SHP77 (cell line): ENCODE results near the gene MORF4L1.
"Not testable (repeated sequence)": the region's sequence is repeated elsewhere in the genome, so short reads cannot be mapped to it uniquely, and the experiment has no call there.

Source experiments
- DNase-seq, 2 experiments: peaks; one replicate each; lab custom pipeline; 2025; lab: John Stamatoyannopoulos, UW

MORF4L1 gene

DNA sequence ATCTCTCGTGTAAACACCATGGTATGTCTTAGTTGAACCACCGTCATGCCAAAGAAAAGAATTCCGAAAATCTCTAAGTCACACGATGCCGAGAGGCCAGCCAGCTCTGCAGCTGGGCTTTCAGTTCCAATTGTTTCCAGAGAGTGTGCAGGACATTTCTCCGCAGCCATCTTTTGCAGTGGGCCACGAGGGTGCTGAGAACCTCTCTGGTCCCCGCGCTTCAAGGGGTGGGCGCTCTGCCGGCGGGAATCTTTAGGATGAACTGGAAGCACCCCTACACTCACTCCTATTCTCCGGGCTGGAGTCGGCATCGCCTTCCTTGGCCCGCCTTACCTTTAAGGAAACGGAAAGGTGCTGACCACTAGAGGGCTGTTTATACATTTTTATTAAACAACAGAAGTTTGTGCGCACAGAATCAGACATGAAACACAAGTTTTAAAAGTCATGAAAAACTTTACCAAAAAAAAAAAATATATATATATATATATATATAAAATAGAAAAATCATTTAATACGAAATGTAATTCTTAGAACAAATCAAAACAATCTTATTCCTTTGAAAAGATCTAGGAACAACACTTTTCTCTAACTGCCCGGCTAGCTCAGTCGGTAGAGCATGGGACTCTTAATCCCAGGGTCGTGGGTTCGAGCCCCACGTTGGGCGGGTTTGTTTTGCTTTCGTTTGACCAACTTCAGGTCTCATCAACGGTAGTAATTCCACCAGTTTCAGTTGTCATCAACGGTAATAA lies 12.5 kb upstream of the MORF4L1 start:
- DNase-seq: peak; percentile 82 to 91

DNA sequence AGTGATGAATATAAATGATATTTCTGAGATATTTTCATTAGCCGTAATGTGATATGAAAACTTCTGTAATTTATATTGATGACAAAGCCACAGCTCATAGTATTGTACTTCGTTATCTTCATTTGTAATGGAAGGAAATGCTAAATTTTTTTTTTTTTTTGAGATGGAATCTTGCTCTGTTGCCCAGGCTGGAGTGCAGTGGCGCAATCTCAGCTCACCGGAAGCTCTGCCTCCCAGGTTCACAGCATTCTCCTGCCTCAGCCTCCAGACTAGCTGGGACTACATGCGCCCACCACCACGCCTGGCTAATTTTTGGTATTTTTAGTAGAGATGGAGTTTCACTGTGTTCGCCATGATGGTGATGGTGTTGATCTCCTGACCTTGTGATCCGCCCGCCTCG lies 7.1 kb upstream of the MORF4L1 start:
- not testable (repeated sequence) for DNase-seq

DNA sequence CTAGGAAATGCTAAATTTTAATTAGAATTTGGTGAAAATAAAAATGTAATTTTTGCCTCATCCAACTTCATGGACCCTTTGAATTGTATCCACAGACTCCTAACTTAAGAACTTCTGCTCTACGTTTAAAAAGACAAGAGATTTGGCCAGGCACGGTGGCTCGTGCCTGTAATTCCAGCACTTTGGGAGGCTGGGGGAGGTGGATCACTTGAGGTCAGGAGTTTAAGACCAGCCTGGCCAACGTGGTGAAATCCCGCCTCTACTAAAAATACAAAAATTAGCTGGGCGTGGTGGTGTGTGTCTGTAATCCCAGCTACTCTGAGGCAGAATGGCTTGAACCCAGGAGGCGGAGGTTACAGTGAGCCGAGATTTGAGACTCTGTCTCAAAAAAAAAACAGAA lies 6.7 kb upstream of the MORF4L1 start:
- not testable (repeated sequence) for DNase-seq

- no peak for DNase-seq
These were observed 5.9 kb upstream of the MORF4L1 start for GRCh38 chr15:78866803-78867202.

DNA sequence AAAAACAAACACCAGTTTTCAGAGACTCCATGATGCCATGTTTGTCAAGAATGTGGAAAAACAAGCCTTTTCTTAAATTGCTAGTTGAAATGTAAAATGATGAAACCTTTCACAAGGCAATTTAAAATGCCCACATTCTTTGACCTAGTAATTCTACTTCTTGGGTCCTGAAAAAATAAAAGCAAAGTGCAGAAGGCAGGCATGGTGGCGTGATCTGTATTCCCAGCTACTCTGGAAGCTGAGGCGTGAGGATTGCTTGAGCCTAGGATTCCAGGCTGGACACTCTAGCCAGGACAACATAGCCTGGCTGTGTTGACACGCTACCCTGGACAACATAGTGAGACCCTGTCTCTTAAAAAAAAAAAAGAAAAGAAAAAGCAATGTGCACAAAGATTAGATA lies 4.3 kb upstream of the MORF4L1 start:
- DNase-seq: no peak

DNA sequence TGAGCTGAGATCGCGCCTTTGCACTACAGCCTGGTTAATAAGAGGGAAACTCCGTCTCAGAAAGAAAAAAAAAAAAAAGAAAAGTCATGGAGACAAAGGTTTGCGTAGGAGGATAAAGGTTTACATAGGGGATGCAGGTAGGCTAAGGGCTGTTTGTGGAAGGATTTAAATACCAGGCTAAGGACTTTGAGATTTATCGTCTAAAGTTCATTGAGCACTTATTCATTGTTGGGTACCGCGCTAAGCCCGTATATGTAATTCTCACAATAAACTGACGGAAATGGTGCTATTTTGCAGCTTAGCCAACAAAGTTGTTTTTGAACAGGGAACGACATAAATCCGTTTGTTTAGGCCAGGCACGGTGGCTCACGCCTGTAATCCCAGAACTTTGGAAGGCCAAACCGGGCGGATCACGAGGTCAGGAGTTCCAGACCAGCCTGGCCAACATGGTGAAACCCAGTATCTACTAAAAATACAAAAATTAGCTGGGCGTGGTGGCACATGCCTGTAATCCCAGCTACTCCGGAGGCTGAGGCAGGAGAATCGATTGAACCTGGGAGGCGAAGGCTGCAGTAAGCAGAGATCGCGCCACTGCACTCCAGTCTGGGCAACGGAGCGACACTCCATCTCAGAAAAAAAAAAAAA lies 1.1 kb upstream of the MORF4L1 start:
- not testable (repeated sequence) for DNase-seq

DNA sequence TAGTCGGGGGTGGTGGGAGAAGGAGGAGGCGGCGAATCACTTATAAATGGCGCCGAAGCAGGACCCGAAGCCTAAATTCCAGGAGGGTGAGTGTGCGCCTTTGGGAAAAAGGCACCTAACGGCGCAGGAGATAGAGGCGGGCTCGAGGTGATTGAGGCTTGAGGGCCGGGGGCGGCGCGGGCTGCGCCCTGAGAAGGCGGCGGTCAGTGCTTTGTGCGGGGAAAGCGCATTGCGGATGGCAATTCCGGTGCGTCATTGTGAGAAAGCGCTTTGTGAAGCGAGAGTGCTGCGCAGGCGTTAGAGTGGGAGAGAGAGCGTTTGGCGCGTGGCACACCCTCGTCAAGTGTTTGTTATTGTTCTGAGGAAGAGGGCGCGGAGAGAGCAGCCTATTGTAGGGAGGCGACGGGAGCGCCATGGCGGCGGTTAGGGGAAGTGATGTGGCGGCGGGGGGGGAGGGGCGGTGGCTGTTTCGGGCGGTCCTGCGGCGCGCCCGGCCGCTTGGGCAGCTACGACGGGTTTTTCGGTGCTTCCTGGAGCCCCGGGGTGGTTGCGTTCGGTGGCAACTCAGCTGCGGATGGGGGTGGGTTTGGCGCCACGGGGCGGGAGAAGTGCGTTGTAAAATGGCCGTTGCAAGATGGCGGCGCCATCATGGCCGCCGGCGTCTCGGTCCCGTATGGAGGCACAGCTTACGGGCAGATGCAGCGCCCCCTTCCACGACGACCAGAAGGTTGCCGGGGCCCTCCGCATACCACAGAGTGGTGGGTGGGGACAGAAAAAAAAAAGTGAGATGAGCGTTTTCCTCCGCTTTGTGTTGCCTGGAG lies 492 bp downstream of the MORF4L1 start:
- peak; percentile 61 to 81 for DNase-seq

- DNase-seq: peak in 1 of 2 experiments; percentile 0
These were observed 1.4 kb downstream of the MORF4L1 start for GRCh38 chr15:78873793-78874765.

- DNase-seq: no peak
These were observed 2.6 kb downstream of the MORF4L1 start for GRCh38 chr15:78875107-78875914.

GRCh38 chr15:78876954-78877353 lies 4.3 kb downstream of the MORF4L1 start:
- DNase-seq: not testable (repeated sequence)

DNA sequence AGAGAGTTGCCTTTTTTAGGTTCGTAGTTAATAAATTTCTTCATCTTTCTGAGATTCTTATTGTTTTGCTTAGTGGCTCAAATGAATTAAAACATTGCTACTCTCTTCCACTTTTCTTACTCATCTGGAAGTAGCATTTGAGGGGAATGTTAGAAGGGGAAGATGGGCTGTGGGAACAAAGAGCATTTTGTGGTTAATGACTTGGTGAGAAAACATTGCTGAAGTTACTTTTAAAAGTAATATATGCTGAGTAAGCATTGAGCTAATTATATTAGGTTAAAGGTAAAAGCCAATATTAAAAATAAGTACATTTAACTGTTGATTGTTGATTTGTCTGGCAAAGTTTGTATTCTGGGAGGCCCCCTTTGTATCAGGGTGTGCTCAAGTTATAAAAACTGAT lies 5.7 kb downstream of the MORF4L1 start:
- DNase-seq: no peak

DNA sequence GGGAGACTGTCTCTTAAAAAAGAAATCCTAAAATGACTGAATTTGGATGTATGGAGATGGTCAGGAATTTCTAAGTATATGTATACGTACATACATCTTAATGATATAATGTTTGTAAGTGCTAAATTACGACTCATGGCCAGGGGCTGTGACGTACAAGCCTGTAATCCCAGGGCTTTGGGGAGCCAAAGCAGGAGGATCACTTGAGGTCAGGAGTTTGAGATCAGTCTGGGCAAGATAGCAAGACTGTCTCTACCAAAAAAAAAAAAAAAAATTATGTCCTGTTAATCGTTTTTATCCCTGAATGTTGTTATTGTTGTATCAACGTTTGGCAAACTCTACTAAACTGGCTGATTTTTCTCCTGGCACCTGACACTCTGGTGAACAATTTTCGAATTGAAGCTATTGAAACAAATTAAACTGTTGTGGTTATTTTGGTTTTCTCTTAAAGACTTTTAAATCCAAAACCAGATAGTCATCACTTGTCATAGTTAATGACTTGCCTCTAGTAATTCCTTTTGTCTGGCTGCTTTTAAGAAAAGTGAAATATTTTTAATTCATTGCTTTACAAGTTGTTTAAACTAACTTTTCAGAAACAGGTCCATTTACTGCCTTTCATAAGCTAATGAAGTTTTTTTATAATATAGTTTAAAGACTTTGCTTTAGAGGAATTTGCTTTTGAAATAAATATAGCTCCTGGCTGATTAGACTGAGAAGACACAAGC lies 7.0 kb downstream of the MORF4L1 start:
- DNase-seq: no peak

DNA sequence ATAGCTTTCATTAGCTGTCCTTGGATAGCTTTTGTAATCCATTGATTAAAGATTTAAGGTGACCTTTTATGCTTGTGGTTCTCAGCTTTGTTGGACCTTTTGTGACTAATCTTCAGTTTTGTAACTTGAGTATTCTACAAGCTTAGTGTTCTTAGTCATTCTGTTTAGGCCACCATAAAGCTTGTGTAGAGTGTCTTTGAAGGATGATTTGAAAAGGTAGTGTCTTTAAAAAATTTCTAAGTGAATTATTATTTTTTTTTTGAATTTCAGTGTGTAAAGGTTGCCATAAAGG lies 7.5 kb downstream of the MORF4L1 start:
- no peak for DNase-seq

DNA sequence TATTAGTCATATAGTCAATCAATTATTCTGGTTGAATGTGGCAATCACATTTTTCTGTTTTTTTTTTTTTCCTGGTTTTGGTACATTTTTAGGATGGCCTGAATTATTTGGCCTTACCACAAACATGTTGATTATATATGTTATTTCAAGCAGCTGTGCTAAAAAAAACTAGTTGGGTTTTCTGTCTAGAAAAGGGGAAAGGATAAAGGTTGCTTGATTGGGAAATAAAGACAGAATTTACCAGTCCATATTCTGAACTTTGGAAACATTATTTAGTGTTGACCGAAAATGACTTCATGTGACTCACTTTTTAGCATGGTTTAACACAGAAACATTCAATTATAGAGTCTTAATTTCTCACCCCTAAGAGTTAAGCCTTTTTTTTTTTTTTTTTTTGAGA lies 8.1 kb downstream of the MORF4L1 start:
- DNase-seq: no peak

DNA sequence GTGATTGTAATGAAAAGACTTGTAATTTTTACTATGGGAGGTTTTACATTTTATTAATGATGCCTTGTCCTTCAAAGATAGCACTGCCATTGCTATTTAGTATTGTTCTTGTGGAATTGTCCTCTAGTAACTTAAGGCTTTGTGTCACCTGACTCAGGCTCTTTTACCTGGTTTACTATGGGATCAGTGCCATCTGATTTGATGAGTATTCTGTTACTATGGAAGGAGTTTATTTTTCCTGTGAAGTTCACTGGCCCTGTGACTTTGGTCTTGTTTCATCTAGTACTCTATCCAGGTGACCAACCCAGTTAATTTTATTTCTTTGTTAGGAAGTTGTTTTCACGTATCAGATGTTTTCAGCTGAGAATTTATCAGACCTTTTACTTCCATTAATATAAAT lies 9.0 kb downstream of the MORF4L1 start:
- DNase-seq: no peak

GRCh38 chr15:78889000-78889399 lies 16.3 kb downstream of the MORF4L1 start:
- no peak for DNase-seq

GRCh38 chr15:78893538-78893937 lies 20.8 kb downstream of the MORF4L1 start:
- DNase-seq: no peak

- DNase-seq: no peak
These were observed 22.8 kb downstream of the MORF4L1 start for GRCh38 chr15:78895471-78895870.

- DNase-seq: no peak
These were observed 25.9 kb downstream of the MORF4L1 start for GRCh38 chr15:78898540-78898939.

GRCh38 chr15:78900819-78901533 lies 28.3 kb downstream of the MORF4L1 start:
- not testable (repeated sequence) for DNase-seq
